WTC11 (cell line): Measurements from ENCODE around the gene SMCP.

ENCODE experiments used
- CTCF ChIP-seq: fragments of 200-600 bp; IDR thresholded peaks from 2 replicates; pipeline ENCODE4 v1.8.0; 2022; ENCODE audit warnings: antibody characterized with exemption
- ZNF121 ChIP-seq: sonication (generic); formaldehyde crosslinking; IDR thresholded peaks from 2 replicates; pipeline ENCODE4 v1.8.0; 2023; ENCODE audit warnings: missing genetic modification reagents

- TF ChIP-seq CTCF (no peak), ZNF121 (CRISPR knock-in tag) (no peak)
Observed at GRCh38 chr1:152924191-152924590, 46.1 kb downstream of the SMCP start.
